LNCaP clone FGC (cell line): Measurements from ENCODE around the gene CFAP74.

ENCODE experiments used
- DNase-seq: peaks from one replicate; pipeline ENCODE4 v3.0.0-alpha.2; 2011; ENCODE audit warnings: low read depth
- H3K4me3 ChIP-seq: 2 replicates; pipeline ENCODE4 v1.5.1; 2011; ENCODE audit warnings: mild to moderate bottlenecking, low read depth, low read length, control low read depth
- TF ChIP-seq, protein P1 (sequence below): IDR thresholded peaks from 2 replicates; pipeline ENCODE4 v1.5.1; 2012; ENCODE audit warnings: mild to moderate bottlenecking; ENCODE audit not compliant: control insufficient read depth, insufficient read depth; ENCODE audit errors: extremely low read depth

CFAP74 gene

DNA sequence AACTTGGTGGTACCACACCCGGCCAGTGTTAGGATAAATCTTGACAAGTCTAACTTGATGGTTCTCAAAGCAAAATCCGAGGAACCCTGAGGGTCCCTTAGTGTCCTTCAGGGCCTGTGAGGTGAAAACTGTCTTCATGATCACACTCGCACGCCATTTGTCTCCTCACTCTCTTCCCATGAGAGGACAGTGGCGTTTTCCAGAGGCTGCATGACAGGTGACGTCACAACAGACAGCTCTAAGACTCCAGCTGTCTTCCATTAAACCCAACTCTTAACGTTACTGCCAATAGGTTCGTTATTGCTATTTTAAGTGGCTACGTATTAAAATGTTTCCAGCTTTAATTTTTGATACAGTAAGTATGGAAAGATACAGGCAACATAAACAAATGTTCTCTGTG is 13.8 kb downstream of the CFAP74 start:
- no peak overlapping the region for H3K4me3 ChIP-seq
- TF ChIP-seq, protein P1, sequence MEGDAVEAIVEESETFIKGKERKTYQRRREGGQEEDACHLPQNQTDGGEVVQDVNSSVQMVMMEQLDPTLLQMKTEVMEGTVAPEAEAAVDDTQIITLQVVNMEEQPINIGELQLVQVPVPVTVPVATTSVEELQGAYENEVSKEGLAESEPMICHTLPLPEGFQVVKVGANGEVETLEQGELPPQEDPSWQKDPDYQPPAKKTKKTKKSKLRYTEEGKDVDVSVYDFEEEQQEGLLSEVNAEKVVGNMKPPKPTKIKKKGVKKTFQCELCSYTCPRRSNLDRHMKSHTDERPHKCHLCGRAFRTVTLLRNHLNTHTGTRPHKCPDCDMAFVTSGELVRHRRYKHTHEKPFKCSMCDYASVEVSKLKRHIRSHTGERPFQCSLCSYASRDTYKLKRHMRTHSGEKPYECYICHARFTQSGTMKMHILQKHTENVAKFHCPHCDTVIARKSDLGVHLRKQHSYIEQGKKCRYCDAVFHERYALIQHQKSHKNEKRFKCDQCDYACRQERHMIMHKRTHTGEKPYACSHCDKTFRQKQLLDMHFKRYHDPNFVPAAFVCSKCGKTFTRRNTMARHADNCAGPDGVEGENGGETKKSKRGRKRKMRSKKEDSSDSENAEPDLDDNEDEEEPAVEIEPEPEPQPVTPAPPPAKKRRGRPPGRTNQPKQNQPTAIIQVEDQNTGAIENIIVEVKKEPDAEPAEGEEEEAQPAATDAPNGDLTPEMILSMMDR: no peak
- DNase-seq: no peak

DNA sequence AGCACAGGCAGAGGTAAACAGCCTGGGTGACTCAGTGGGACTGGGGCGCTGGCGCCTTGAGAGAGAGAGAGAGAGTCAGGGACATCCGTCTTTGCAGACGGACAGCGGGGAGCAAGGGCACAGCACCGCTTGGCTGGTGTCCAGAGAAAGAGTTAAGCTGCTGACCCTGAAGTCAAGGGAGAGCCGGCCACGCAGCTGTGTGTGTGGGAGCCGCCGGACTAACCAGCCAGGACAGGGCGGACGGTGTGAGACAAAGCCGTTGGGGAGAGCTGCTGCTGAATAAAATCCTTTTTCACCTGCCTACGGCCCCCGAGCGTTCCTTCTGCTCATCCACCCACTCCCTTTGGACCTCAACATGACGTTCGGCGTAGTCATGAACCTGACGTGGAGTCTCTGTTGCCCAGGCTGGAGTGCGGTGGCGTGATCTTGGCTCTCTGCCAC is 14.5 kb downstream of the CFAP74 start:
- TF ChIP-seq, protein P1: no peak
- no peak overlapping the region for H3K4me3 ChIP-seq
- no peak for DNase-seq

GRCh38 chr1:1988061-1988945 is 15.3 kb downstream of the CFAP74 start:
- DNase-seq: no peak
- no peak overlapping the region for H3K4me3 ChIP-seq
- TF ChIP-seq, protein P1: no peak

DNA sequence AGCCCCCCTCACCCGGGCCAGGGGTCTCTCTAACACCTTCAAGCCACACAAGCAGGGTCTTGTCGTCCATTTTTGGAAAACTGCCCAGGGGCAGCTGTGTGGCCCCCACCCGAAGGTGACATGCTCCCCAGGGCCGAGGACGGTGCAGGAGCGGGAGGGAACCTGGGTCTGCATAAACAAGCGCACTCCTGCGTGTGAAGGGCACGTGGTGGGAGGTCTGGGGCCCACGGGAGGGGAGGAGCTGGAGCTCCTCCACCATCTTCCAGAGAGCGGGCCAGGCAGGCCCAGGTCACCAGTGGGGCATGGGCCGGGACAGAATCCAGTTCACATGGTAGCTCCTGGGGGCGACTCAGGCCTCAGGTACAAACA is 16.5 kb downstream of the CFAP74 start:
- TF ChIP-seq, protein P1: no peak

GRCh38 chr1:1986451-1987141 is 17.0 kb downstream of the CFAP74 start:
- H3K4me3 ChIP-seq: no peak overlapping the region
- no peak for DNase-seq
- TF ChIP-seq, protein P1: no peak

More for the DNA sequence above, 16.5 kb downstream of the CFAP74 start:
- DNase-seq: no peak
- no peak overlapping the region for H3K4me3 ChIP-seq

DNA sequence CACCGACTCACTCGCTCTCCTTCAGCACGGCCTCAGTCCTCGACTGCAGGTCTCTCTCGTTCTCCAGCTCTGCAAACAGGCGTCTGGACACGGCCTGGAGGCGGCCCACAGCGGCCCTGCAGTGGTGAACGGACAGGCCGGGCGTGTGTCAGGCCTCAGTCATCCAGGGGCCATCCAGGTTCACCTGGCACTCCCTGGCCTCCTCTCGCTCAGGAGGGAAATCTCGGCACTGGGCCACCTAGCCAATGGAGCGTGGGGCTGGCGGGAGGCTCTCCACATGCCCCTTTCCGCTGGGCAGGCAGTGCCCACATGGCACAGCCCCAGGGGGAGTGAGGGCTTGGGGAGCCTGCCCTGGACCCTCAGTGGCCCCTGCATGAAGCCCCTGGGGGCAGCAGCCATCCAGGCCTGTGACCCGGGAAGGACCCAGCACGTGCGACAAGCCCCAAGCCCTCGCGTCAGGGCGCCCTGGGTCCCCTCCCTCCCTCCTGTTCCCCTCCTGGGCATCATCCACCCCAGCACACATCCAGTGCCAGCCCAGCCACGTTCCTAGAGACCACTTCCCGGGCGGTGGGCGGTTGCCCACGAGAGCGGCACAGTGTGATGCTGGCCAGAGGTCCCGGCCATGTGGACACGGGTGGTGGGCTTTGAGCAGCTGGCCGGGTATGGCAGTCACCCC is 18.1 kb downstream of the CFAP74 start:
- no peak for DNase-seq
- no peak overlapping the region for H3K4me3 ChIP-seq
- TF ChIP-seq, protein P1: no peak
